HG03520 (cell line): Measurements from ENCODE around the gene ABCC4.
A peak's percentile ranks its signal among the peaks of the same experiment; 100 is the strongest.

ENCODE experiments used
- ATAC-seq: cut with Tn5 transposase; IDR thresholded peaks from one replicate; pipeline ENCODE4 v1.9.1; 2021; ENCODE audit warnings: mild to moderate bottlenecking, moderate library complexity; ENCODE audit not compliant: unreplicated experiment

ABCC4 gene

DNA sequence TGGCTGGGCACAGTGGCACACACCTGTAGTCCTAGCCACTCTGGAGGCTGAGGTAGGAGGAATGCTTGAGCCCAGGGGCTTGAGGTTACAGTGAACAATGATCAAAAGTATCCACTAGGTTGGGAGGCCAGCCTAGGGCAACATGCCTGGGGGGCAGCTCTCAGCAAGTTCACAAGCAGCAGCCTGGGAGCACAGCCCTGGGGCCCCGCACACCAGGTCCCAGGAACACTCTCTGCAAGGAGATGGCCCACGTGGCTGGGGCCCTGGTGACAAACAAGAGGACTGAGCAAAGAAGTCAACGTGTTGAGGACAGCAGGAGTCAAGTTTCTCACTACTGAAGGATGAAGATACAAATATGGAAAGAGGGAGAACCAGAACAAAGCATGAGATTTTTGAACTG lies 39.3 kb downstream of the ABCC4 start:
- no peak for ATAC-seq

GRCh38 chr13:95260031-95260525 lies 41.2 kb downstream of the ABCC4 start:
- peak; percentile 54 for ATAC-seq

GRCh38 chr13:95258619-95259194 lies 42.5 kb downstream of the ABCC4 start:
- ATAC-seq: peak; percentile 33

- no peak for ATAC-seq
Measured at GRCh38 chr13:95258098-95258497, 43.2 kb downstream of the ABCC4 start.

GRCh38 chr13:95256091-95256490 lies 45.2 kb downstream of the ABCC4 start:
- ATAC-seq: no peak

DNA sequence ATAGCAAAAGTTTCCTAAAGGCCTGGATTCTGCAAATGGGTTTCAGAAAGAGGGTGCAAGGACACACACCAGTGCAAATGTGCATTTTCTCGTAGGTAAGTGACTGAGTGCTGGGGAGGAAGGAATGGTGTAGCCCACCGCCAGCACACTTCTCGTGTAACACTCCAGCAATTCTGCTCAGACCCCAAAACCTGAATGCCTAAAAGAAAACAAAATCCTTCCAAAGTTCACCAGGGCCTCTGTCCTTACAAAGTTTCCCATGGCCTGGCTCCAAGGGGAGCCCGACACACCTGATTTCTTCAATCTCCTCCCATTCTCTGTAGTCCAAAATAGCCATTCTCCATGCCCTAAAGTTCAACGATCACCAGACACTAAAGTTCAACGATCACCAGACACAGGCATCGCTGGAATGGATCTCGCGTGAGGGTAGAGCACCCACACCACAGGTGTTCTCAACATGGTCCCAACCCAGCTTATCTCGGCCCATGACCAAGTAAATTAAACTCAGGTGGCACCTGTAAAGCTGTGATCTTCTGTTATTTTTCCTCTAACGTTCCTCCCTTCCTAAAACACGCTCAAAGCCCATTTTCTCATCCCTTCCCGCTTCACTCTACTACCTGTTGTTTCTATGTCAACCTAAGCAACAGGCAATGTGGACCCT lies 46.0 kb downstream of the ABCC4 start:
- no peak for ATAC-seq

- ATAC-seq: no peak
Measured at GRCh38 chr13:95254339-95254738, 46.9 kb downstream of the ABCC4 start.

GRCh38 chr13:95253033-95253432 lies 48.2 kb downstream of the ABCC4 start:
- no peak for ATAC-seq

DNA sequence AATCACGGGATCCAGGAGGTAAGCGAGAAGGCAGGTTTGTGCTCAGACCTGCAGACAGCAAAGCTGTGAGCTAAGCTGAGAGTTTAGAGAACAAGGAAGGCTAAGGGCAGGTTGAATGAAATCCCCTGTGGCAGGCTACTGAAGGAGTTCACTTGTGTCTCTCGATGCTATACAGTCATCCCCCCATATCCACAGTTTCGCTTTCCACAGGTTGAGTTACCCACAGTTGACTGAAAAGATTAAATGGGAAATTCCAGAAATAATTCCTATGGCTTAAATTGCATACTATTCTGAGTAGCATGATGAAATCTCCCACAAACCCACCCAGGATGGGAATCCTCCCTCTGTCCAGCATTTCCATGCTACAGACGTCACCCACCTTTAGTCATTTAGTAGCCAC lies 49.6 kb downstream of the ABCC4 start:
- ATAC-seq: peak; percentile 48

GRCh38 chr13:95250961-95251360 lies 50.3 kb downstream of the ABCC4 start:
- ATAC-seq: no peak

- ATAC-seq: no peak
Measured at GRCh38 chr13:95248953-95249352, 52.3 kb downstream of the ABCC4 start.

GRCh38 chr13:95247852-95248251 lies 53.4 kb downstream of the ABCC4 start:
- no peak for ATAC-seq

DNA sequence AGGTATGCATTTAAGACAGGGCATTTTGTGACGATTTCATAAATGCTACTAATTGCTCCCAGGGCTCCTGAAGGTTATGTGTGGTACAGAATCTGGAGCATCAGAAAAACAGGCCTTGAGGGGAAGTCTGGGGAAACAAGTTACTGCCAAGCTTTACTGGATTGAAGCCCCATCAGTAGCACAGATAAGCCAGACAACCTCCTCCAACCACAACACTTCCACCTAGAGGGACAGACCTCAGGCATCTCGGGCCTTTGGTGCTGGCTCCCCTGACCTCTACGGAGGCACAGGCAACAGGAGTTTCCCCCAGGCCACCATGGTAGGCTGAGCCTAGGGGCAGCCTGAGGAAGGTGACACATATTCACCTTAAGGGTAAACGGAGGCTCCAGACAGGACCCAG lies 54.1 kb downstream of the ABCC4 start:
- no peak for ATAC-seq

GRCh38 chr13:95246292-95247082 lies 54.8 kb downstream of the ABCC4 start:
- ATAC-seq: no peak

DNA sequence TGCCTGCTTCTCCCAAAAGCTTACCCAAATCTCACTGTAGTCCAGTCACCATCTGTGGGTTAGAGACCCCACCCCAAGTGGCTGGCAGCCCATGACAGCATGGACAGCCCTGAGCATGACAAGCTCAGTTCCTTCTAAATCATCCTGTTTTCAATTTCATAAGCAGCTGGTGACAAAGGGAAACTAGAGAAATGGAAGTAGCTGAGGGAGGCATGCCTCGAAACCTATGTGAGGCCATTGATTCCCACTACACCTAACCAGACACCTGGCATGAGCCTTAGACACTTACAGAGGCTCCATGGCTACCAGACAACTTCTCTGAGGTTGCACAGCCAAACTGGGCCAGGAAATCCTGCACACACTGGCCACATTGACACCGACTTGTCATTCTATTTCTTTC lies 56.2 kb downstream of the ABCC4 start:
- no peak for ATAC-seq

- ATAC-seq: no peak
Measured at GRCh38 chr13:95243207-95243606, 58.0 kb downstream of the ABCC4 start.

DNA sequence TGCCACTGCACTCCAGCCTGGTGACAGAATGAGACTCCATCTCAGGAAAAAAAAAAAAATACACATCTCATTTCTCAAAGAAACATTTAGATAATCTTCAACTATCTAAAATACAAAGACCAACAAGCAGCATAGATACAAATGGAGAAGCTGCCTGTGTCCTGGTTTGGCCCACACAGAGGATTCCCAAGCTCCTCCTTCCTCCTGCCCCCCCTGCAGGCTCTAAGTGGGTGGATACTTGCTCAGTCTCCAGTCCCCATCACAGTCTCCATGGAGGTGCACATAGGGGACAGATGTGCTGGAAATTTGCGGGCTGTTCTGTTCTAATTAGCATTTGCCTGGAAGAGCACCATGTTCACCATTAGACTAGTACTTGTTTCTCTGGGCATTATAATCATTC lies 59.9 kb downstream of the ABCC4 start:
- ATAC-seq: no peak

GRCh38 chr13:95239283-95239682 lies 62.0 kb downstream of the ABCC4 start:
- ATAC-seq: peak; percentile 50

DNA sequence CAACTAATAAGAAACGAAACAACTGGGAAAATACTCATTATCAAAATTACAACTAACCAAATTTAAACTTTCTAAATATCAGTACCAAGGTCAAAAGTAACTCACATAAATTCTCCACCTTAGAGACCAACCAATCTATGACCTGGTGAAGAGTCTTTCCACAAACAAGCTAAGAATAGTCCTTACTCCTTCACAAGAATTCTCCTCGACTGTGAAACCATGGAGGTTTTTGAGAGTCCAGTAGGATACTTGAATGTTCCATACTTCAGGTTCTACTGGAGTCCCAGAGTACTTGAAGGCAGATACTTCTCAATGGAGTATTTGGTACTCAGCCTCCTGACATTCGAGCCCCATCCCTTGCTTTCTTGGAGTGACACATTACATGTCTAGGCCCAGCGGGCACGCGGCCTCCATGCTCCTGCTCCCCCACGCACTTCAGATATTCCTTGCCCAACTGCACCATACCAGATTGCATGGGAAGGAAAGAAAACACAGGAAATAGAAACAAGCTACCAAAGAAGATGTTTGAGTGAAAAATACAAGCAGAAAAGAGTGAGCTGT lies 63.9 kb downstream of the ABCC4 start:
- ATAC-seq: no peak

DNA sequence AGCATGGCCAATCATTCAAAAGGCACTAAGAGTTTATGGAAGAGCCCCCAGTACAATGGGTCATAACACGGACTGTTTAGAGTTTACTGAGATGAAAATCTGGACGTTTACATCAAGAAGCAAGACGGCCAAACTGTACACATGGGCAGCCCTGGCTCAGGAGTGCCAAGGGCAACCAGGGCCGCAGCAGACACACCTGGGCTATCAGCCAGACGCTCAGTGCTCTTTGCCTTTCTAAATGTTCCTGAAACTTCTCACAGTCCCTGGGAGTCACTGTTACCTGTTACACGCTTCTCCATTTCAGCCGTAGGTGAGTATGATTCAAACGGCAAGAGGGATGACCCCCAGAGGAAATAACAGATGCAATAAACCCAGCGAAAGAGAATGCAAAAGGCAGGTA lies 64.5 kb downstream of the ABCC4 start:
- no peak for ATAC-seq

DNA sequence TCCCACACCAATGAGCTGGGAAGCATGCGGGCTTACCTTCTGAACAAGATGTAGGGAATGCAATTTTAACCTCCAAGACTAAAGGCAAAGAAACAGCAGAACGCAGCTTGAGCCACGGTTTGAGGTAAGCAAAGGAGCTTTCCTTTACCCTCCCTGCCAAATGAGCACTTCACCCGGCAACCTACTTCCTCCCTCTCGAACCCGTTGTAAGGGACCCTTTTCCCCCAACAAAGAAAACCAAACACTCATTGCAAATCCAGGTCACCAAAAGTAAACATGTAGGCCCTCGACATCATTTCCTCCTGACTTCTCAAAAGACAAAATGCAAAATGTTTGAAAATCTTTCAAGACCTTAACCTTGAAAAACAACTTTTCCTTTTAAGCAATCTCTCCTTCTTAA lies 65.3 kb downstream of the ABCC4 start:
- no peak for ATAC-seq
